ENCODE measurements around the gene PRPF6. TPM values are rescaled to one million over a fixed set of nuclear protein-coding genes. Genes with fewer than 3 reads are reported as not detected.

Gene PRPF6
- total and polyA plus RNA-seq, 2 donors (not counting 1 experiment from before 2014, with no cell fraction given), result 31.7 to 82.9 TPM

DNA sequence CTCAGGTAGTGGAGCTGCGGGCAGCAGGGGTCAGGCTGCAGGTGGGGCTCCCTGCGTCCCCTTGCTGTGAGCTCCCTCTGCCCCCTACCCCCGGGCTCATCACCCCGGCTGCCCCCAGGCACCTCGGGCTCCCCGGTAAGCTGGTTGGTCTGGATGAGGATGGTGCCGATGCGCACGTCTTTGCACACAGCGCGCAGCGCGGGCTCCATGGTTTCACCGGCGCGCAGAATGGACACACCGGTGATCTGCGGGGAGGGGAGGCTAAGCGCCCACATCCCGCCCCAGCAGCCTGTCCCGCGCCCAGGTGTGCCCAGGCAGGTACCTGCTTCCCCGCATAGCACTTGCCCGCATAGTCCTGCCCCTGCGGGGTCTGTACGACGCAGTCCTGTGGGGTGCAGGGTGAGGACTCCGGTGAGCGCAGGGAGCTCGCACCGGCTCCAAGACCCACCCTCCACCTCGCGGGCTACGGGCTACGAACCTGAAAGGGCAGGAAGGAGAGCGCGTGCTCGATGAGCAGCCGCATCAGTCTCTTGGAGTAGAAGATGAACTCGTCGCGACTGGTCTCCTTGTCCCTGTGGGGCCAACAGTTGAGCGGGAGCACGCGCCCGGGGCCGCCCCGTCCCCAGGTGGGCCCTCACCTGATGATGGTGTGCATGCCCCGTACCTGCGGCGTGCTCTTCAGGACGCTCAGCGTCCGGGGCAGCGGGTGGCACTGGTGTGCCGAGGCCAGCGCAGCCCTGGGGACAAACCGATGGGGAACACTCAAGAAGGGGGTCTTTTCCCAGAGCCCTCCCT is 40.3 kb upstream of the PRPF6 start:
- Histone ChIP-seq H3K27me3 (replicated peaks in 1 of 4; ENCODE audit: control extremely low read depth in 1 of 4, control insufficient read depth in 3 of 4, insufficient read depth in 4 of 4, low read length in 3 of 4) (no peaks in the 10 kb centered on the region), H3K36me3 (replicated peaks in 1 of 2; ENCODE audit: control extremely low read depth in 1 of 2, control insufficient read depth in 1 of 2, extremely low read depth in 1 of 2, insufficient read depth in 2 of 2, low read length in 1 of 2) (peaks cover 3 to 63% of the 10 kb centered on the region in 2 experiments), H3K79me2 (ENCODE audit: control insufficient read depth, insufficient read depth, low read length) (peaks cover 45% of the 10 kb centered on the region), H3K4me1 (ENCODE audit: control insufficient read depth in 2 of 2, insufficient read depth in 2 of 2, low read length in 2 of 2) (peaks cover 9 to 15% of the 10 kb centered on the region in 2 donors), H2AFZ (ENCODE audit: insufficient read depth, low read depth, low read length, poor library complexity, severe bottlenecking) (no peak overlapping the region), H3K9me3 (ENCODE audit: control extremely low read depth in 1 of 3, control insufficient read depth in 2 of 3, insufficient read depth in 1 of 3, low read length in 2 of 3) (peaks cover 0 to 29% (median 0%) of the 10 kb centered on the region in 3 donors), H3K27ac (ENCODE audit: low read length in 2 of 2) (no peak overlapping the region), H3K9ac (ENCODE audit: low read length) (no peak overlapping the region), H3K4me2 (replicated peaks; ENCODE audit: low read depth, low read length, poor library complexity, severe bottlenecking) (peak overlapping the region; percentile 74), H3K4me3 (ENCODE audit: control extremely low read depth in 1 of 5, extremely low read depth in 1 of 5, insufficient read depth in 1 of 5, low read depth in 2 of 5, low read length in 4 of 5) (no peak overlapping the region), H4K20me1 (ENCODE audit: control insufficient read depth, insufficient read depth, low read length, poor library complexity, severe bottlenecking) (peaks cover 84% of the 10 kb centered on the region)
- Mint-ChIP-seq H3K4me1 (peaks cover 17% of the 10 kb centered on the region), H3K27me3 (no peaks in the 10 kb centered on the region), H3K27ac (peak overlapping the region; percentile 68), H3K4me3 (peak overlapping the region; percentile 13), H3K9me3 (ENCODE audit: insufficient read depth) (no peaks in the 10 kb centered on the region)
- TF ChIP-seq EZH2 (IDR thresholded peaks at IDR 0.05; ENCODE audit: borderline replicate concordance, insufficient read depth, low read depth, low read length, poor library complexity, severe bottlenecking), result no peak
- TF ChIP-seq, protein P1, sequence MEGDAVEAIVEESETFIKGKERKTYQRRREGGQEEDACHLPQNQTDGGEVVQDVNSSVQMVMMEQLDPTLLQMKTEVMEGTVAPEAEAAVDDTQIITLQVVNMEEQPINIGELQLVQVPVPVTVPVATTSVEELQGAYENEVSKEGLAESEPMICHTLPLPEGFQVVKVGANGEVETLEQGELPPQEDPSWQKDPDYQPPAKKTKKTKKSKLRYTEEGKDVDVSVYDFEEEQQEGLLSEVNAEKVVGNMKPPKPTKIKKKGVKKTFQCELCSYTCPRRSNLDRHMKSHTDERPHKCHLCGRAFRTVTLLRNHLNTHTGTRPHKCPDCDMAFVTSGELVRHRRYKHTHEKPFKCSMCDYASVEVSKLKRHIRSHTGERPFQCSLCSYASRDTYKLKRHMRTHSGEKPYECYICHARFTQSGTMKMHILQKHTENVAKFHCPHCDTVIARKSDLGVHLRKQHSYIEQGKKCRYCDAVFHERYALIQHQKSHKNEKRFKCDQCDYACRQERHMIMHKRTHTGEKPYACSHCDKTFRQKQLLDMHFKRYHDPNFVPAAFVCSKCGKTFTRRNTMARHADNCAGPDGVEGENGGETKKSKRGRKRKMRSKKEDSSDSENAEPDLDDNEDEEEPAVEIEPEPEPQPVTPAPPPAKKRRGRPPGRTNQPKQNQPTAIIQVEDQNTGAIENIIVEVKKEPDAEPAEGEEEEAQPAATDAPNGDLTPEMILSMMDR (IDR thresholded peaks at IDR 0.05), result no peak
- no peak for ATAC-seq (ENCODE audit: low read depth)
- DNase-seq, result no peak
- 97% methylated on average over 55 of the region's 58 CpGs for WGBS (ENCODE audit: insufficient coverage)
- ChIA-PET CTCF (no interaction called here), POLR2A (interaction anchor here (0.6 to 1.1 kb wide), 2 partner anchors 15 to 399 kb away, joined by 3 read pairs; no protein-coding TSS in a partner anchor)
- intact Hi-C loops (cut with micrococcal nuclease), result no loop called here
